AG09319 (cell line): ENCODE measurements around the gene PCDHGA9.

ENCODE experiments used
- DNase-seq: peaks from one replicate; pipeline ENCODE4 v3.0.0-alpha.2; 2010; ENCODE audit warnings: low read depth; ENCODE audit errors: extremely low read depth
- CTCF ChIP-seq: IDR thresholded peaks from 2 replicates; pipeline ENCODE4 v1.5.1; 2011; ENCODE audit warnings: low read depth, mild to moderate bottlenecking, inconsistent platforms, low read length, moderate library complexity

Gene PCDHGA9

GRCh38 chr5:141362719-141363118 lies 39.9 kb upstream of the PCDHGA9 start:
- no peak for TF ChIP-seq CTCF
- no peak for DNase-seq

DNA sequence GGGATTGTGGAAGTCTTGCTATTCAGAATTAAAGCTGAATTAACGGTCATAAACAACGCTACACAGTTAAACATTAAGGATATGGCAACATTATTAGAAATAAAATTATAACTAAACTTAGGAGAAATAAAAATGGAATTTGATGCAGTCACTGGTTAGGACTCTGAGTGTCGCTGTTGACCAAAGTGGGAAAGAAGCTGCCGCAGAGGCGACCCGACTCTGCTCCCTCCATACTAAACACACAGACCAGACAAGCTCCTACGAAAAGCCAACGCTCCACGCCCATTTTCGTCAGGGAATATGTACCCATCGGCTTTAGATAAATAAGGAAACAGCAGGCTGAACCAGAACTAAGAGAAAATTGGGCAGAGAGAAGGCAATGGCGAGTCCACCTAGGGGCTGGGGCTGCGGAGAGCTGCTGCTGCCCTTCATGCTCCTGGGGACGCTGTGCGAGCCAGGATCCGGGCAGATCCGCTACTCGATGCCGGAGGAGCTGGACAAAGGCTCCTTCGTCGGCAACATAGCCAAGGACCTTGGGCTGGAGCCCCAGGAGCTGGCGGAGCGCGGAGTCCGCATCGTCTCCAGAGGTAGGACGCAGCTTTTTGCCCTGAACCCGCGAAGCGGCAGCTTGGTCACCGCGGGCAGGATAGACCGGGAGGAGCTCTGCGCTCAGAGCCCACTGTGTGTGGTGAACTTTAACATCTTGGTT lies 38.5 kb upstream of the PCDHGA9 start, which contains the start of gene PCDHGA5:
Gene PCDHGA5 (plus strand): TSS at position 211 of the 709 bp plus-strand sequence. CDS start 169 bp downstream, at position 380.
- no peak for DNase-seq
- TF ChIP-seq CTCF, result no peak; the same call in 1 of the 2 replicates

GRCh38 chr5:141366016-141366896 lies 36.3 kb upstream of the PCDHGA9 start:
- no peak for TF ChIP-seq CTCF
- no peak for DNase-seq

DNA sequence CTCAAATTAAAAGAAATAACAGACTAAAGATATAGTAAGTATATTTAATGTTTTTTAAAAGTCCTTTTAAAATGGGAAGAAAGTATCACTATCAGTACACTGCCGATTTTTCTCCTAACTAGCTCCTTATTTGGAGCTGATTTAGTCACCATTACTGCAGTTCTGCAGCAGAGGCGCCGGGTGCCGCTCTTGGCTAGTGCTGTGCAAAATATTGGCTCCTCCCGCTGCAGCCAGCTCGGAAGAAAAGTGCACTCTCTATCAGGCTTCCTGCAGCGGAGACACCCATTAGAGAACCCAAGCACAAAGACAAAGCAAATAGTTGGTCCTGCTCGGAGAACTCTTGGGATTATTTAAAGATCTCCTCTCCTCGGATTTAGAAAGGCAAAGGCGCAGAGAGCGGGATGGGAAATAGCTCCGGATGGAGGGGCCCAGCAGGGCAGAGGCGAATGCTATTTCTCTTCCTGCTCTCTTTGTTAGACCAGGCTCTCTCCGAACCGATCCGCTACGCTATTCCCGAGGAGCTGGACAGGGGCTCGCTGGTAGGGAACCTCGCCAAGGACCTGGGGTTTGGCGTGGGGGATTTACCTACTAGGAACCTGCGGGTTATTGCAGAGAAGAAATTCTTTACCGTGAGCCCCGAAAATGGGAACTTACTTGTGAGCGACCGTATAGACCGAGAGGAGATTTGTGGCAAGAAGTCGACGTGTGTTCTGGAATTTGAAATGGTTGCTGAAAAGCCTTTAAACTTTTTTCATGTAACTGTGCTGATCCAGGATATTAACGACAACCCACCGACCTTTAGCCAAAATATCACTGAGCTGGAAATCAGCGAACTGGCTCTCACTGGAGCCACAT lies 32.4 kb upstream of the PCDHGA9 start, which contains the start of gene PCDHGB3:
Gene PCDHGB3 (plus strand): TSS at position 249 of the 855 bp plus-strand sequence. CDS start 153 bp downstream, at position 402.
- peak; percentile 50 for TF ChIP-seq CTCF
- DNase-seq, result no peak

- no peak for TF ChIP-seq CTCF
- no peak for DNase-seq
Observed at GRCh38 chr5:141371572-141372475, 30.8 kb upstream of the PCDHGA9 start.

DNA sequence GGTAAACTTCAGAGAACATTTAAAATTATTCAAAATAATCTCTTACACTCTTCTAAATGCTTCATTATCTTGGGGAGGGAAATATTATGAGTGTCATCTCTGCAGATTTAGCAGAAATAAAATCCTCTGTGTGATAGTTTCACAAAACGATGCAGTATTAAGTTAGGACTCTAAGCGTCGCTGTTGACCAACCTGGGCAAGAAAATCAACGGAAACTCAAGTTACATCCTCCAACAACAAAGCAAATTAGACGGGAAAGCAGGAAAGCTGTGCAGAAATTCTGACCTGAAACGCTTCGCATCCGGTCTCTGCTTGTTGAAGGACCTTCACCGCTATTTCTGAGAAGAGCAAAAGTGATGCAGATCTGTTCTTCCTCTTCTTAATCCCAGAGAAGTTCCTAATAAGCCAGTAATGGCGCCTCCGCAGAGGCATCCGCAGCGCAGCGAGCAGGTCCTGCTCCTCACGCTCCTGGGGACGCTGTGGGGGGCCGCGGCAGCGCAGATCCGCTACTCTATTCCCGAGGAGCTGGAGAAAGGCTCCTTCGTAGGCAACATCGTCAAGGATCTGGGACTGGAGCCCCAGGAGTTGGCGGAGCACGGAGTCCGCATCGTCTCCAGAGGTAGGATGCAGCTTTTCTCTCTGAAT lies 28.8 kb upstream of the PCDHGA9 start, which contains the start of gene PCDHGA6:
Gene PCDHGA6 (plus strand): TSS at position 219 of the 645 bp plus-strand sequence. CDS start 193 bp downstream, at position 412.
- no peak for DNase-seq
- TF ChIP-seq CTCF, result peak; percentile 40
